GM20000 (cell line): Measurements from ENCODE around the gene PWP2.

ENCODE experiments used
- DNase-seq: peaks from one replicate; pipeline ENCODE4 v3.0.0; 2012; ENCODE audit warnings: low spot score
- CTCF ChIP-seq: IDR thresholded peaks from 2 replicates; pipeline ENCODE4 v1.5.1; 2012; ENCODE audit warnings: mild to moderate bottlenecking, control low read depth; ENCODE audit errors: extremely low read depth, missing control alignments

The PWP2 gene

GRCh38 chr21:44084496-44085241, 22.5 kb upstream of the PWP2 start:
- TF ChIP-seq CTCF = no peak
- DNase-seq = no peak

- no peak for TF ChIP-seq CTCF
- no peak for DNase-seq
These were observed 21.5 kb upstream of the PWP2 start for GRCh38 chr21:44085491-44086321.

GRCh38 chr21:44086636-44087425, 20.4 kb upstream of the PWP2 start:
- no peak for DNase-seq
- TF ChIP-seq CTCF = no peak

GRCh38 chr21:44087426-44088400, 19.5 kb upstream of the PWP2 start:
- DNase-seq = no peak
- TF ChIP-seq CTCF = no peak

GRCh38 chr21:44088401-44088780, 18.8 kb upstream of the PWP2 start:
- no peak for TF ChIP-seq CTCF
- DNase-seq = no peak

- DNase-seq = no peak
- no peak for TF ChIP-seq CTCF
These were observed 17.9 kb upstream of the PWP2 start for GRCh38 chr21:44089001-44089911.
